PFSK-1 (cell line): ENCODE results near the gene LONRF2.

Source experiments
- FOXP2 ChIP-seq: optimal IDR thresholded peaks from 2 replicates; pipeline ENCODE3; 2011; ENCODE audit warnings: borderline replicate concordance, control low read depth, inconsistent platforms; ENCODE audit not compliant: insufficient read depth; ENCODE audit errors: extremely low read length, extremely low read depth
- POLR2AphosphoS5 ChIP-seq: IDR thresholded peaks from 2 replicates; pipeline ENCODE4 v1.6.1; 2012; ENCODE audit warnings: low read depth, mild to moderate bottlenecking, control low read depth, low read length, moderate library complexity
- REST ChIP-seq, 2 experiments: IDR thresholded peaks; 2 replicates each; pipeline versions ENCODE4 v1.6.1 to v1.8.0; 2011 to 2012; ENCODE audit warnings: low read depth in 2 of 2, low read length in 2 of 2, control low read depth in 1 of 2, inconsistent platforms in 1 of 2, mild to moderate bottlenecking in 1 of 2, moderate library complexity in 1 of 2; ENCODE audit not compliant: insufficient read depth in 1 of 2
- SIN3A ChIP-seq: IDR thresholded peaks from 2 replicates; pipeline ENCODE4 v1.6.1; 2012; ENCODE audit warnings: mild to moderate bottlenecking, low read length, moderate library complexity, borderline replicate concordance; ENCODE audit not compliant: insufficient read depth
- TAF1 ChIP-seq: IDR thresholded peaks from 2 replicates; pipeline ENCODE4 v1.6.1; 2012; ENCODE audit warnings: low read length, control low read depth, borderline replicate concordance; ENCODE audit not compliant: insufficient read depth

The LONRF2 gene

GRCh38 chr2:100262555-100263320 is 59.6 kb downstream of the LONRF2 start:
- TF ChIP-seq TAF1 (no peak), FOXP2 (no peak), REST (IDR thresholded peaks at IDR 0.05; ENCODE audit: insufficient read depth in 1 of 2, low read depth in 2 of 2, low read length in 2 of 2) (no peak), POLR2AphosphoS5 (no peak), SIN3A (no peak)

DNA sequence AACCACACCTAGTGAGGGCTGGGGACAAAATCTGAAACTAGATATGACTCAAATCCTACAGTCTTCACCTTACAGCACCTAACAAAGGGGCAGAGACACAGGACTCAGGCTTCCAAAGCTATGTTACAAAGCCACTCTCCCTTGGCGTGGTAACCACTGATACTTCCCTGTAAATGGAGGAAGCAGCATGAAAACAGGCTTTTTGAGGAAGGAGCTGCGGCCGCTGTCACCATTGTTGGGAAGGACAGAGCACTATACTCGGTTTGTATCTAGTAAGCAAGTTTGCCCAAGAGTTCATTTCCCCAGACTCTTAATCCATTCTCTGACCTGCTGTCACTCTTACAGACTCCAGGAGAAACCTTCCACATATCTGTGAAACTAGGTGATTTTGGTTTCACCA is 60.3 kb downstream of the LONRF2 start:
- TF ChIP-seq POLR2AphosphoS5 = no peak
- no peak for TF ChIP-seq SIN3A
- no peak for TF ChIP-seq REST (IDR thresholded peaks at IDR 0.05; ENCODE audit: insufficient read depth in 1 of 2, low read depth in 2 of 2, low read length in 2 of 2)
- no peak for TF ChIP-seq FOXP2
- no peak for TF ChIP-seq TAF1

DNA sequence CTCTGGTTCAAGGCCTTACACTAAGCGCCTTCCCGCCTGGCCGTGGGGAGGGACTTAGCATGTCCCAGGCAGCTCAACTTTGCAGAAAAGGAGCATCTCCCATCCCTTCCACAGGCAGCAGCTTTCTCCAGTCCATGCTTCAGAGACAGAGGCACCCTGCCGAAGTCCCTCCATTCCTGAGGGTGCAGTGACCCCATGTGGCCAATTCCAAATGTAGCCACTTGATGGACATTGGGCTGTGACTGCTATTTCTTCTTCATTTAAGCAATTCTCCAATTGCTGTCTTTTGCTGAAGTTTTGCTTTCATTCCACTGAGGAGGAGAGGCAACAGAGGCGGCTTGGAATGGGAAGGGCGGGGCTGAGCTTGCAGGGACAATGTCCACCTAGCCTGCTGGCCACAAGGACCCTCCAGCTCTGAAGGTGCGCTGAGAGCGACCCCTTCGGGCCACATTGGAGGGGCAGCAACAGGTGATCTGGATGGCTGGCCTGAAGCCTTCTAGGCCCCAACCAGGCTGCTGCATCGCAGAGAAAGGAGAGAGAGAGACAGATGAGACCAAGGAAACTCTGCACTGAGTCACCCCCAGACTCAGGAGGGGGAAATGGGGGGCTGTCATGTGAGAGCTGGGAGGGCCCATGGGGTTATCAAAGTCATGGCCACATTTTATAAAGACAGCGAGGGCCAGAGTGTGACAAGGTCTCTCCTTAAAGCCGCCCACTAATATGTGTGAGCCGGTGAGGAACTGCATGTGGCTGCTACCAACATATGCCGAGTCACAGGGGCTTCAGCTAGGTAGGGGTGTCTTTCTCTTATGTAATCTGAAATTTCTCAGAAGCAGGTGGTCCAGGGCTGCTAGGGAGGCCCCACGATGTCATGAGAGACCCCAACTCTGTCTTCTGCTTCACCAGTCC is 61.3 kb downstream of the LONRF2 start:
- TF ChIP-seq REST (IDR thresholded peaks at IDR 0.05; ENCODE audit: insufficient read depth in 1 of 2, low read depth in 2 of 2, low read length in 2 of 2) = no peak
- TF ChIP-seq FOXP2 = no peak
- no peak for TF ChIP-seq SIN3A
- no peak for TF ChIP-seq TAF1
- no peak for TF ChIP-seq POLR2AphosphoS5

DNA sequence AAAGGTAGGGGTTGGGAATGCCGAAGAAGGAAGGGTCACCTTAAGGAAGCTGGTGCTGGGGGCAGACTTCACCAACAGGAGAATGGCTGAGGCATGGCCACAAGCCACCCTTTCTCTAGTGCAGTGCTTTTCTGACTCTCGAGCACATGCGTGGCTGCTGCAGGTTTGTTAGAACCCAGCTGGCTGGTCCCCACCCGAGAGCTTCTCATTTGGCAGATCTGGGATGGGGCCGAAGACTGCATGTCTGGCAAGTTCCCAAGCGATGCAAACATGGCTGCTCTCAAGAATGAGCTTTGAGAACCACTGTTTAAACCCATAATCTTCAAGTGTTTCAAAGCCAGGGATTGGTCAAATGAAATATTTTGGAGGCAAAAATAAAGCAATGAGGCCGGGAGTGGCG is 63.2 kb downstream of the LONRF2 start:
- TF ChIP-seq SIN3A = no peak
- TF ChIP-seq TAF1 = no peak
- no peak for TF ChIP-seq REST (IDR thresholded peaks at IDR 0.05; ENCODE audit: insufficient read depth in 1 of 2, low read depth in 2 of 2, low read length in 2 of 2)
- TF ChIP-seq FOXP2 = no peak
- TF ChIP-seq POLR2AphosphoS5 = no peak
